ENCODE measurements around the gene PAMR1. TPM values are rescaled to one million over a fixed set of nuclear protein-coding genes. Genes with fewer than 3 reads are reported as not detected.
A peak's percentile ranks its signal among the peaks of the same experiment; 100 is the strongest.

Gene PAMR1
- total RNA-seq, 4 donors from 2014 or later: 0.49 to 3.2 (median 1.4) TPM

- in situ Hi-C loops (cut with MboI; ENCODE audit: low sequenced_read_pairs in 4 of 4) (loop anchor here in 2 of 4 donors (25.0 kb wide), 1 partner anchor 831 kb away; no protein-coding TSS in a partner anchor), intact Hi-C loops (cut with DNase I; ENCODE audit: low total_unique reads) (no loop called here)
- no peak for ATAC-seq
- Histone ChIP-seq H3K4me3 (peak overlapping the region; percentile 47 to 61 (median 50)), H3K9me3 (no peaks in the 10 kb centered on the region), H3K27me3 (peaks cover 40 to 59% (median 54%) of the 10 kb centered on the region in 3 donors), H3K27ac (no peak overlapping the region), H3K4me1 (peaks cover 0 to 24% of the 10 kb centered on the region in 2 donors), H3K36me3 (no peaks in the 10 kb centered on the region)
- no peak for DNase-seq
- TF ChIP-seq CTCF (IDR thresholded peaks at IDR 0.05 in 4 of 5, conservative IDR thresholded peaks at IDR 0.05 in 1 of 5): no peak
Measured at GRCh38 chr11:35418282-35419183, 106.9 kb downstream of the PAMR1 start.

- intact Hi-C loops (cut with DNase I; ENCODE audit: low total_unique reads): no loop called here
- in situ Hi-C loops (cut with MboI; ENCODE audit: low sequenced_read_pairs in 4 of 4): loop anchor here in 2 of 4 donors (25.0 kb wide), 1 partner anchor 828 kb away; no protein-coding TSS in a partner anchor
- H3K27ac ChIP-seq: no peak overlapping the region
Measured at GRCh38 chr11:35415487-35415886, 109.9 kb downstream of the PAMR1 start.

GRCh38 chr11:35414776-35415175, 110.6 kb downstream of the PAMR1 start:
- TF ChIP-seq CTCF (IDR thresholded peaks at IDR 0.05 in 4 of 5, conservative IDR thresholded peaks at IDR 0.05 in 1 of 5) (no peak), POLR2A (IDR thresholded peaks at IDR 0.05) (no peak)
- no peak overlapping the region for H3K27ac ChIP-seq
- no peaks in the 10 kb centered on the region for H3K9me3 ChIP-seq
- ATAC-seq (no peak), DNase-seq (no peak)
- H3K4me1 ChIP-seq: peaks cover 0 to 15% of the 10 kb centered on the region in 2 donors
- no peaks in the 10 kb centered on the region for H3K36me3 ChIP-seq
- H3K4me3 ChIP-seq: no peak overlapping the region
- peaks cover 32 to 43% (median 40%) of the 10 kb centered on the region in 3 donors for H3K27me3 ChIP-seq
- intact Hi-C loops (cut with DNase I; ENCODE audit: low total_unique reads) (no loop called here), in situ Hi-C loops (cut with MboI; ENCODE audit: low sequenced_read_pairs in 4 of 4) (loop anchor here in 2 of 4 donors (25.0 kb wide), 1 partner anchor 827 kb away; no protein-coding TSS in a partner anchor)

More at GRCh38 chr11:35415487-35415886, 109.9 kb downstream of the PAMR1 start:
- H3K9me3 ChIP-seq: no peaks in the 10 kb centered on the region
- peaks cover 0 to 22% of the 10 kb centered on the region in 2 donors for H3K4me1 ChIP-seq
- no peak for DNase-seq
- no peaks in the 10 kb centered on the region for H3K36me3 ChIP-seq
- TF ChIP-seq CTCF (IDR thresholded peaks at IDR 0.05 in 4 of 5, conservative IDR thresholded peaks at IDR 0.05 in 1 of 5) (no peak), POLR2A (IDR thresholded peaks at IDR 0.05) (no peak)
- peaks cover 32 to 51% (median 47%) of the 10 kb centered on the region in 3 donors for H3K27me3 ChIP-seq
- no peak for ATAC-seq
- H3K4me3 ChIP-seq: no peak overlapping the region

GRCh38 chr11:35414311-35414710, 111.1 kb downstream of the PAMR1 start:
- no peak for ATAC-seq
- Histone ChIP-seq H3K4me3 (no peak overlapping the region), H3K4me1 (peaks cover 0 to 10% of the 10 kb centered on the region in 2 donors), H3K9me3 (no peaks in the 10 kb centered on the region), H3K27ac (no peak overlapping the region), H3K36me3 (no peaks in the 10 kb centered on the region), H3K27me3 (peaks cover 28 to 40% (median 35%) of the 10 kb centered on the region in 3 donors)
- intact Hi-C loops (cut with DNase I; ENCODE audit: low total_unique reads): no loop called here
- no peak for DNase-seq
- TF ChIP-seq CTCF (IDR thresholded peaks at IDR 0.05 in 4 of 5, conservative IDR thresholded peaks at IDR 0.05 in 1 of 5) (no peak), POLR2A (IDR thresholded peaks at IDR 0.05) (no peak)
- in situ Hi-C loops (cut with MboI; ENCODE audit: low sequenced_read_pairs in 4 of 4): loop anchor here in 2 of 4 donors (25.0 kb wide), 1 partner anchor 827 kb away; no protein-coding TSS in a partner anchor
